HG02870 (cell line): ENCODE measurements around the gene ZNF428.
"Not testable (repeated sequence)": the region's sequence is repeated elsewhere in the genome, so short reads cannot be mapped to it uniquely, and the experiment has no call there.

ENCODE experiments used
- ATAC-seq: cut with Tn5 transposase; IDR thresholded peaks from one replicate; pipeline ENCODE4 v1.9.1; 2021; ENCODE audit warnings: mild to moderate bottlenecking, moderate library complexity; ENCODE audit not compliant: unreplicated experiment

ZNF428 gene, protein sequence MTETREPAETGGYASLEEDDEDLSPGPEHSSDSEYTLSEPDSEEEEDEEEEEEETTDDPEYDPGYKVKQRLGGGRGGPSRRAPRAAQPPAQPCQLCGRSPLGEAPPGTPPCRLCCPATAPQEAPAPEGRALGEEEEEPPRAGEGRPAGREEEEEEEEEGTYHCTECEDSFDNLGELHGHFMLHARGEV

GRCh38 chr19:43619262-43620060 lies at the start of gene ZNF428:
TSS of gene ZNF428 (minus strand) at chr19:43619629. CDS start at chr19:43614304, 5,325 bp downstream.
- peak; percentile 74 for ATAC-seq

DNA sequence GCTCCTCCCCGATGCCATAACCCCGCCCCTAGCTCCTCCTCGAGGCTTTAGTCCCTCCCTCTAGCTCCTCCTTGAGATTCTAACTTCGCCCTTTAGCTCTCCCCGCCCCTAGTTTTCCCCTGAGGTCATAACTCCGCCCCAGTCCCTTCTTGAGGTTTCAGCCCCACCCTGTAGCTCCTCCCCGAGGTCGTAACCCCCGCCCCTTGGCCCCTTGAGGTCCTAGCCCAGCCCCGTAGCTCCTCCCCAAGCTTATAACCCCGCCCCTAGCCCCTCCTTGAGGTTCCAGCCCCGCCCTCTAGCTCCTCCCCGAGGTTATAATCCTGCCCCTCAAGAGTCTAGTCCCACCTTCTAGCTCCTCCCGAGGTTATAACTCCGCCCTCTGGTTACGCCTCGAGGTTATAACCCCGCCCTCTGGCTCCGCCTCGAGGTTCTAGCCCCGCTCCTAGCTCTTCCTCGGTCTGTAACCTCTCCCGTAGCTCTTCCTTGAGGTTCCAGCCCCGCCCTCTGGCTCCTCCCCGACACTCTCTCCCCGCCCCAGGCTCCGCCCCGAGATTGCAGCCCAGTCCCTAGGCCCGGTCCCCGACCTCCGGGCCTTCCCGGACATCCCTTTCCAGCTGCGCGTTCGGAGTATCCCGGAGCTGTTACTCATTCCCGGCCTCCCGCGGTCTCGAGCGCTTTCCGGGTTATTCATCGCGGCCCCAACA lies 49.1 kb upstream of the ZNF428 start:
- ATAC-seq = peak; percentile 84

DNA sequence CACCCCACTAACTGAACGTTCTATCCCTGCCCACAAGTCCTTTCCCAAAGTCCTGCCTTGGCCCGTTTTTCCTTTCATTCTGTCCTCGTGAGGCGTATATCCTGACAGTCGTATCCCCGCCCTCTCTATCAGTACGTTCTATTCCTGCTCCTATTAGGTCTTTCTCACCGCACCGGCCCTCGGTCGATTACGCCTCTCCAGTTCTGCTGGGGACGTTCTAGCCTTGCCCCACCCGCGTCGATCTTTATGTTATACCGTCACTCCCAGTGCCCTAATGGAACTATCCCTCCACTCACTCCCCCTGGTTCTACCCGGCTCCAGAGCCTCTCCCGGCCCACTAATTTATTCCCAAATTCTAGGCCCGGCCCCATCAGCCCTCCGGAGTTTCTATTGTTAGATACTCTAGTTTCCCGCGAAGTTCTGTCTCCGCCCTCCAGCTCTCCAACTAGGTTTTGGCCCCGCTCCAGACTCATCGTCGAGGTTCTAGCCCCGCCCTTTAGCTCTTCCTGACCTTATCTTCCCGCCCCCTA lies 48.5 kb upstream of the ZNF428 start:
- ATAC-seq = no peak

GRCh38 chr19:43667126-43667875 lies 47.9 kb upstream of the ZNF428 start:
- no peak for ATAC-seq

GRCh38 chr19:43664018-43664417 lies 44.6 kb upstream of the ZNF428 start:
- no peak for ATAC-seq

DNA sequence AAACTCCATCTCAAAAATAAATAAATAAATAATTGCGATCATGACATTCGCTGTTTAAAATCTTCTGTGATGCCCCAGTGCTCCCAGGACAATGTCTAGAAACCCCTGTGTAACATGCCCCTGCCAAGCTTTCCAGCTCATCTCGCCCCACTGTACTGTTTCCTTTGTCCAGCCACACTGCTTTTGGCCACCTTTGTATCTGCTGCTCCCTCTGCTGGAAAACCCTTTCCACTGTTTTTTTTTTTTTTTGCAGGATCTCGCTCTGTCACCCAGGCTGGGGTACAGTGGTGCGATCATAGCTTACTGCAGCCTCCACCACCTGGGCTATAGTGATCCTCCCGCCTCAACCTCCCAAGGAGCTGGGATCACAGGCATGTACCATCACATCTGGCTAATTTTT lies 43.1 kb upstream of the ZNF428 start:
- ATAC-seq = no peak

GRCh38 chr19:43660971-43661360 lies 41.5 kb upstream of the ZNF428 start:
- ATAC-seq = no peak

- no peak for ATAC-seq
Measured at GRCh38 chr19:43660301-43660970, 41.0 kb upstream of the ZNF428 start.

GRCh38 chr19:43658494-43658893 lies 39.1 kb upstream of the ZNF428 start:
- no peak for ATAC-seq

GRCh38 chr19:43658001-43658400 lies 38.6 kb upstream of the ZNF428 start:
- no peak for ATAC-seq

- ATAC-seq = no peak
Measured at GRCh38 chr19:43656436-43656835, 37.0 kb upstream of the ZNF428 start.

GRCh38 chr19:43652546-43652874 lies 33.1 kb upstream of the ZNF428 start:
- ATAC-seq = no peak

DNA sequence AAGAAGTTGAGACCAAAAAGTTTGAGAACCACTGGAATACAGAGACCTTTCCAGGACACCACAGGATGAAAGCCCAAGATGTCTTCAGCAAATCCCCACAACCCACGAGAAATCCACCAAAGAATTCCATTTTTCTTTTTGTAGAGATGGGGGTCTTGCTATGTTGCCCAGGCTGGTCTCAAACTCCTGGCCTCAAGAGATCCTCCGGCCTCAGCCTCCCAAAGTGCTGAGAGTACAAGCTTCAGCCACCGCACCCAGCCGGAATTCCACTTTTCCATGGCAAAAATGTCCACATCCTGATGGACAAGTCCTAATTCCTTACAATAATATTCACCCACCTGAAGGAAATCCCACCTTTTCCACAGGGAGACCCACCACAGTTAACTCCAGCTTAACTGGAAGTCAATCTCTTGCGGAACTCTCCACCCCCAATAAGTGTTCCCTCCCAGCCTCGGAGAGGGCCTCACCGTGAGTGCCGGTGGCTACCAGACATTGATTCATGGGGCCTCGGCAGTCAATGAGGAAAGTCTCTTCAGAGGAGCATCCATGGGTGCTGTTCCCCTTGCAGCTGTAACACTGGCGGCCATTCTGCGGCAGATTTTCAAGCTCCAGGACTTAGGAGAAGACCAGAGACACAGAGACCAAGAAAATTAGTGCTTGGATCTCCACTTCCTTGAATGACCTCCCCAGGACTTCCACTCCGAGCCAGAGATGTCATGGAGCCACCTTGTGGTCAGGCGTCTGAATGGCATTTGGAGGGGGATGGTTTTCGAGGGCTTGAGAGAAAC lies 32.5 kb upstream of the ZNF428 start:
- ATAC-seq = no peak

GRCh38 chr19:43650276-43650675 lies 30.8 kb upstream of the ZNF428 start:
- not testable (repeated sequence) for ATAC-seq

DNA sequence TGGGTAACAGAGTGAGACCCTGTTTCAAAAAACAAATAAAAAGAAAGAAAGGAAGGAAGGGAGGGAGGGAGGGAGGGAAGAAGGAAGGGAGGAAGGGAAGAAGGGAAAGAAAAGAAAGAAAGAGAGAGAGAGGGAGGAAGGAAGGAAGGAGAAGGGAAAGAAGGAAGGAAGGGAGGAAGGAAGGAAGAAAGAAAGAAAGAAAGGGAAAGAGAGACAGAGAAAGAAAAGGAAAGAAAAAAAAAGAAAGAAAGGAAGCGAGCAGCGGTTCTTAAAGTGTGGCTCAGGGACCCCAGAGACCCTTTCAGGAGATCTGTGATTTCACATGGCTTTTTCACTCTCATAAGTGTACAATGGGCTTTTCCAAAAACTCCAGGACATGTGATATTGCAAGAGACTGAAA lies 30.1 kb upstream of the ZNF428 start:
- no peak for ATAC-seq

DNA sequence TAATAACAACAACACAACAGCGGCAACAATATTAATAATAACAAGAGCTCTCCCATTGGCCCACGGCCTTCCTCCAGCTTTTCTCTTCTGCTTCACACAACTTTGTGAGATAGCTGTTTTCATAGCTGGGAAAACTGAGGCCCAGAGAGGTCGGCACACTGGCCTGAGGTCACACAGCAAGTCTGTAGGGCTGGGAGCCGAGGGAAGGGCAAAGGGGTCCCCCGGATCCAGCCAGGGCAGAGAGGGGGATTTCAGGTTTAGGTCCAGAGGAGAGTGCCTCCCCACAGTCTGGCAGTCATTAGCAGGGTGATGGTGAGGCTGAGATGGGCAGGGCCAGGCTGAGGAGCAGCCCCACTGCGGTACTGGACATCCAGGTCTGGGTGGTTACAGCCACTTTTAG lies 29.2 kb upstream of the ZNF428 start:
- ATAC-seq = no peak

GRCh38 chr19:43644181-43644580 lies 24.8 kb upstream of the ZNF428 start:
- no peak for ATAC-seq

DNA sequence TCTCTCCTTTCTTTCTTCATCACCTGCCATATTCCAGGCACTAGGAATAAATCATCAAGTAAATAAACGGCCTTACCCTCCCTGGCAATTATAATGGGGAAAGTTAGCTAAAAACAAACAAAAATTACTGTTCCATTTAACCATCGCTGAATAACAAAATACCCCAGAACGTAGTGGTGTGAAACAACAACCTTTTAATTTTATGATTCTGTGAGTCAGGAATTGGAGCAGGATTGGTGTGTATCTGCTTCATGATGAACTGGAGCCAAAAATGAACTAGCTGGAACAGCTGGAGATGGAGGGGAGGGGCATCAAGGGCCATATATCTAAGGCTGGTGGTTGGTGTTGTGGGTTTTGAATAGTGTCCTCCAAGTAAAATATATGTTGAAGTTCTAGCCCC lies 23.9 kb upstream of the ZNF428 start:
- no peak for ATAC-seq

- no peak for ATAC-seq
Measured at GRCh38 chr19:43642531-43642930, 23.1 kb upstream of the ZNF428 start.

DNA sequence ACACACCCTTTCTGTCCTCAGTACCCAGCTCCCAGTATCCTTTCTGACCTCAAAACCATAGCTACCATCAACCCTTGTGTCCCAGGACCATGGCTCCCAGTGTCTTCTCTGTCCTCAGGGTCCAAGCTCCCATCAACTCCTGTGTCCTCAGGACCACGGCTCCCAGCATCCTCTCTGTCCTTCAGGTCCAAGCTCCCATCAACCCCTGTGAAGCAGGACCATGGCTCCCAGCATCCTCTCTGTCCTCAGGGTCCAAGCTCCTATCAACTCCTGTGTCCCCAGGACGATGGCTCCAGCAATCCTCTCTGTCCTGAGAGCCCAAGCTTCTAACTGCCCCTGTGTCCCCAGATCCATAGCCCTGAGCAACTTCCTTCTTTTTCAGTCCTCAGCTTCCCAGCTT lies 21.9 kb upstream of the ZNF428 start:
- ATAC-seq = no peak
